Tibial nerve (tissue), 4 donors: Measurements from ENCODE around the gene RARA.

Experiments used
- CTCF ChIP-seq, 5 experiments: fragments of 200-600 bp in 3 of 5; fragments of 450-650 bp in 2 of 5; sonication (generic) in 3 of 5; IDR thresholded peaks; one replicate each; pipeline ENCODE4 v1.5.1; 2016 to 2019; ENCODE audit warnings: antibody characterized with exemption in 5 of 5, mild to moderate bottlenecking in 3 of 5, moderate library complexity in 2 of 5
- EP300 ChIP-seq, 2 donors: sonication (generic); formaldehyde crosslinking; IDR thresholded peaks; one replicate each; pipeline ENCODE4 v1.6.1; 2017; ENCODE audit warnings: antibody characterized with exemption in 2 of 2, mild to moderate bottlenecking in 1 of 2

DNA sequence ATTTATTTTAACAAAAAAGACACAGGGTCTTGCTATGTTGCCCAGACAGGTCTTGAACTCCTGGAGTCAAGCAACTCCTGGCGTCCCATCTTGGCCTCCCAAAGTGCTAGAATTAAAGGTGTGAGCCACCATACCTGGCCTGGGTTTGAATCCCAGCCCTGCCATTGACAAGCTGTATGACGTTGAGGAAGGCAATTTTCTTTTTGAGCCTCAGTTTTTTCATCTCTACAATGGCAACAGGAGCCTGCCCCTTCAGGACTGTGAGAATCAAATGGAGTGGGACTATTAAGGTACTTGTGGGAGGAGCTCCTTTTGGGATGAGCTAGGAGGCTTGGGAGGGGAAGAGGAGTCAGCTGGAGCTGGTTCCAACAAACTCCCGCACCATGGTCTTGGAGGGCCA is 6.2 kb downstream of the RARA start:
- TF ChIP-seq CTCF (IDR thresholded peaks at IDR 0.05) (no peak), EP300 (IDR thresholded peaks at IDR 0.05) (no peak)
